SK-N-SH (cell line): Measurements from ENCODE around the gene CISTR.

Experiments used
- CTCF ChIP-seq: fragments of 200-600 bp; sonication (generic); IDR thresholded peaks from 2 replicates; pipeline ENCODE4 v1.6.1; 2017; ENCODE audit warnings: antibody characterized with exemption, mild to moderate bottlenecking, moderate library complexity
- ELF1 ChIP-seq: IDR thresholded peaks from 2 replicates; pipeline ENCODE4 v1.4.0; 2012
- EZH2phosphoT487 ChIP-seq: fragments of 200-600 bp; sonication (generic); IDR thresholded peaks from 2 replicates; pipeline ENCODE4 v1.6.1; 2017; ENCODE audit warnings: low read depth, mixed run types, mild to moderate bottlenecking, antibody characterized with exemption, moderate library complexity, borderline replicate concordance
- FOSL2 ChIP-seq: IDR thresholded peaks from 2 replicates; pipeline ENCODE4 v1.4.0; 2012; ENCODE audit warnings: low read depth, mild to moderate bottlenecking, moderate library complexity, borderline replicate concordance
- JUND ChIP-seq: IDR thresholded peaks from 2 replicates; pipeline ENCODE4 v1.4.0; 2012
- MAX ChIP-seq: IDR thresholded peaks from 2 replicates; pipeline ENCODE4 v1.4.0; 2012; ENCODE audit warnings: low read depth
- RCOR1 ChIP-seq: fragments of 150-350 bp; IDR thresholded peaks from 2 replicates; pipeline ENCODE4 v1.6.1; 2017; ENCODE audit warnings: antibody characterized with exemption, low read length
- REST ChIP-seq: IDR thresholded peaks from 2 replicates; pipeline ENCODE4 v1.6.1; 2012; ENCODE audit warnings: mild to moderate bottlenecking, low read depth, low read length, moderate library complexity
- RXRA ChIP-seq: IDR thresholded peaks from 2 replicates; pipeline ENCODE4 v1.4.0; 2012; ENCODE audit warnings: low read depth, mild to moderate bottlenecking, borderline replicate concordance
- TAF1 ChIP-seq: IDR thresholded peaks from 2 replicates; pipeline ENCODE4 v1.6.1; 2012; ENCODE audit warnings: low read depth, mild to moderate bottlenecking, low read length, moderate library complexity, borderline replicate concordance
- USF2 ChIP-seq: fragments of 150-350 bp; IDR thresholded peaks from 2 replicates; pipeline ENCODE4 v1.6.1; 2017; ENCODE audit warnings: antibody characterized with exemption, low read length, low read depth, borderline replicate concordance
- YY1 ChIP-seq: IDR thresholded peaks from 2 replicates; pipeline ENCODE4 v1.4.0; 2012; ENCODE audit warnings: low read depth, mild to moderate bottlenecking

- no peak for TF ChIP-seq CTCF
- TF ChIP-seq MAX = no peak
- TF ChIP-seq RCOR1 = no peak
- TF ChIP-seq EZH2phosphoT487 = no peak
- no peak for TF ChIP-seq REST
- no peak for TF ChIP-seq FOSL2
- no peak for TF ChIP-seq RXRA
- TF ChIP-seq JUND = no peak
- TF ChIP-seq YY1 = no peak
- no peak for TF ChIP-seq USF2
- TF ChIP-seq TAF1 = no peak
- TF ChIP-seq ELF1 = no peak
Measured at GRCh38 chr12:53795927-53796326, 44.1 kb upstream of the CISTR start.
